Mucosa of rectum (tissue), 2 donors: ENCODE data around the gene CALR.
"Not testable (repeated sequence)": the region's sequence is repeated elsewhere in the genome, so short reads cannot be mapped to it uniquely, and the experiment has no call there.

Experiments
- H3K27ac ChIP-seq, 2 donors: one replicate each; pipeline ENCODE4 v1.7.0; 2013; ENCODE audit warnings: inconsistent platforms in 2 of 2, low read depth in 2 of 2, low read length in 2 of 2
- H3K27me3 ChIP-seq, 2 donors: one replicate each; pipeline ENCODE4 v1.7.0; 2013; ENCODE audit warnings: low read length in 2 of 2; ENCODE audit not compliant: control insufficient read depth in 2 of 2, insufficient read depth in 2 of 2
- H3K36me3 ChIP-seq, 2 donors: one replicate each; pipeline ENCODE4 v1.7.0; 2013; ENCODE audit warnings: low read length in 2 of 2; ENCODE audit not compliant: control insufficient read depth in 2 of 2, insufficient read depth in 2 of 2
- H3K4me1 ChIP-seq, 2 donors: one replicate each; pipeline ENCODE4 v1.7.0; 2013; ENCODE audit warnings: low read length in 2 of 2, mild to moderate bottlenecking in 1 of 2; ENCODE audit not compliant: control insufficient read depth in 2 of 2, insufficient read depth in 2 of 2
- H3K4me3 ChIP-seq, 2 donors: one replicate each; pipeline ENCODE4 v1.7.0; 2013; ENCODE audit warnings: low read length in 2 of 2
- H3K9ac ChIP-seq, 2 donors: one replicate each; pipeline ENCODE4 v1.7.0; 2013; ENCODE audit warnings: low read length in 2 of 2, low read depth in 1 of 2, mild to moderate bottlenecking in 1 of 2
- H3K9me3 ChIP-seq, 2 donors: one replicate each; pipeline ENCODE4 v1.7.0; 2013; ENCODE audit warnings: low read length in 2 of 2; ENCODE audit not compliant: control insufficient read depth in 2 of 2
- donor health status: healthy.
- donor health status: Normal muscosa, but diverticular disease.

Gene CALR

GRCh38 chr19:12937927-12938778 is at the start of gene CALR:
Gene CALR, plus strand, starts transcription at chr19:12938609. Its CDS starts 71 bp downstream, at chr19:12938680.
- H3K9ac ChIP-seq, result peak within 1 kb of the TSS; percentile 95 to 97
- no peaks in the 10 kb centered on the region for H3K9me3 ChIP-seq
- H3K27me3 ChIP-seq, result no peaks in the 10 kb centered on the region
- H3K27ac ChIP-seq, result peak within 1 kb of the TSS; percentile 91 to 93
- H3K4me1 ChIP-seq, result peaks cover 25 to 27% of the 10 kb centered on the region in 2 donors
- peak within 1 kb of the TSS; percentile 87 to 98 for H3K4me3 ChIP-seq
- peaks cover 22 to 31% of the 10 kb centered on the region in 2 donors for H3K36me3 ChIP-seq

- peak overlapping the region in 1 of 2 donors; percentile 3 for H3K27ac ChIP-seq
- peak overlapping the region; percentile 41 to 94 for H3K4me3 ChIP-seq
- peaks cover 12 to 13% of the 10 kb centered on the region in 2 donors for H3K4me1 ChIP-seq
- H3K36me3 ChIP-seq, result peaks cover 0 to 15% of the 10 kb centered on the region in 2 donors
- H3K27me3 ChIP-seq, H3K9ac ChIP-seq, H3K9me3 ChIP-seq: not testable (repeated sequence)
Measured at GRCh38 chr19:12890299-12890786, 48.1 kb upstream of the CALR start.

DNA sequence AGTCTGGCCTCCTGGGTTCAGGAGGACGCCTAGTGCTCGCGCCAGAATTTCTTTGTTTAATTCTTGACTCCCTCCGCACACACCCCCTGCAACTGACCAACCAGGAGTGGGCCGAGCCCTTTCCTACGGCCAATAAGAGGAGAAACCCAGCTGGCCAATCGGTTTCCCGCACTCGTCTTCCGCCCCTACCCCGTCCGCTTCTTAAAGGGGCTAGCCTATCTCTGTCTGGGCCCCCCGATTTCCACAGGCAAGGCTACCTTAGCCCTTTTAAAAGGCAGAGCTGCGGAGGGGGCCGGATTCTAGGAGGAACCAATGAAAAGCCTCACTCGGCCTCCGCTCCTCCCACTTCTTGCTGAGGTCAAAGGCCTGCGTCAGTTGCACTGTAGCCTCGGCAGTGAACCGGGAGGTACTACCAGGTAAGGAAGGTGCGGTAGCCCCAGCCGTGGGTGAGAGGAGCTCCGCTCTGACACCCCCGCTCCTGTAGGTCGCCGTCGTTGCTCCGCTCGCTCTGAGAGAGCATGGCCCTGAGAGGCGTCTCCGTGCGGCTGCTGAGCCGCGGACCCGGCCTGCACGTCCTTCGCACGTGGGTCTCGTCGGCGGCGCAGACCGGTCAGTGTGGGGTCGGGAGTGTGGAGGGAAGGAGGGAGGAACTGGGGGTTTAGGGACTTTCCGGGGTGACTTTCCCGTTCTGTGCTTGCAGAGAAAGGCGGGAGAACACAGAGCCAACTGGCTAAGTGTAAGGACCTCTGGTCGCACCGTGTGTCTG is 47.4 kb upstream of the CALR start, which contains the start of gene GCDH:
TSS of gene GCDH (plus strand) at position 374 of the 766 bp plus-strand sequence. CDS start at position 519, 145 bp downstream.
- H3K9me3 ChIP-seq, result no peaks in the 10 kb centered on the region
- H3K27ac ChIP-seq, result peak within 1 kb of the TSS; percentile 38 to 74
- peak within 1 kb of the TSS; percentile 85 to 94 for H3K4me3 ChIP-seq
- H3K9ac ChIP-seq, result peak within 1 kb of the TSS; percentile 63 to 79
- no peaks in the 10 kb centered on the region for H3K27me3 ChIP-seq
- peaks cover 0 to 16% of the 10 kb centered on the region in 2 donors for H3K36me3 ChIP-seq
- H3K4me1 ChIP-seq, result peaks cover 10 to 12% of the 10 kb centered on the region in 2 donors

GRCh38 chr19:12891553-12892021 is 46.8 kb upstream of the CALR start:
- peak overlapping the region in 1 of 2 donors; percentile 74 for H3K27ac ChIP-seq
- peak overlapping the region; percentile 85 to 94 for H3K4me3 ChIP-seq
- peaks cover 0 to 23% of the 10 kb centered on the region in 2 donors for H3K36me3 ChIP-seq
- no peaks in the 10 kb centered on the region for H3K9me3 ChIP-seq
- H3K27me3 ChIP-seq, result no peaks in the 10 kb centered on the region
- H3K4me1 ChIP-seq, result peaks cover 10 to 12% of the 10 kb centered on the region in 2 donors
- peak overlapping the region; percentile 63 to 79 for H3K9ac ChIP-seq

DNA sequence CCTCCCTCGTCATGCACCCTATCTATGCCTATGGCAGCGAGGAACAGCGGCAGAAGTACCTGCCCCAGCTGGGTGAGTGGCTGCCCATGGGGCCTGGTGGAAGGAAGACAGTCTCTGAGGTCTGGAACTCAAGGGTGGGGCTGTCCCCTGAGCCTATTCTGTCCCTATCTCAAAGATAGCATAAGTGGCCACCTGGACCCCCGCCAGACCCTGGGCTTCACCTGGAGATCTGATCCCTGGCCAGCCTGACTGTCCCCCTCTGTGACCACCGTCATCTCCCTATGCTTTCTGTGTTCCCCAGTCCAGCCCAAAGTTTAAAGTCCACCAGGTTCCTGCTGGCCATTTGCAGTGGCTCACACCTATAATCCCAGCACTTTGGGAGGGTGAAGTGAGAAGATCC is 44.8 kb upstream of the CALR start:
- H3K36me3 ChIP-seq, result peaks cover 6 to 30% of the 10 kb centered on the region in 2 donors
- H3K4me1 ChIP-seq, result peaks cover 10 to 12% of the 10 kb centered on the region in 2 donors
- no peak overlapping the region for H3K27ac ChIP-seq
- no peaks in the 10 kb centered on the region for H3K27me3 ChIP-seq
- no peak overlapping the region for H3K4me3 ChIP-seq
- no peak overlapping the region for H3K9ac ChIP-seq
- H3K9me3 ChIP-seq, result no peaks in the 10 kb centered on the region

- peaks cover 6 to 30% of the 10 kb centered on the region in 2 donors for H3K36me3 ChIP-seq
- H3K9me3 ChIP-seq, result no peaks in the 10 kb centered on the region
- no peaks in the 10 kb centered on the region for H3K27me3 ChIP-seq
- H3K4me3 ChIP-seq, result no peak overlapping the region
- no peak overlapping the region for H3K27ac ChIP-seq
- no peak overlapping the region for H3K9ac ChIP-seq
- peaks cover 6 to 7% of the 10 kb centered on the region in 2 donors for H3K4me1 ChIP-seq
Measured at GRCh38 chr19:12896460-12896859, 41.9 kb upstream of the CALR start.

GRCh38 chr19:12899891-12900518 is 38.4 kb upstream of the CALR start:
- Histone ChIP-seq H3K4me1 (no peaks in the 10 kb centered on the region), H3K27me3 (no peaks in the 10 kb centered on the region), H3K9ac (no peak overlapping the region), H3K4me3 (no peak overlapping the region), H3K9me3 (no peaks in the 10 kb centered on the region), H3K27ac (no peak overlapping the region), H3K36me3 (peaks cover 6 to 15% of the 10 kb centered on the region in 2 donors)

DNA sequence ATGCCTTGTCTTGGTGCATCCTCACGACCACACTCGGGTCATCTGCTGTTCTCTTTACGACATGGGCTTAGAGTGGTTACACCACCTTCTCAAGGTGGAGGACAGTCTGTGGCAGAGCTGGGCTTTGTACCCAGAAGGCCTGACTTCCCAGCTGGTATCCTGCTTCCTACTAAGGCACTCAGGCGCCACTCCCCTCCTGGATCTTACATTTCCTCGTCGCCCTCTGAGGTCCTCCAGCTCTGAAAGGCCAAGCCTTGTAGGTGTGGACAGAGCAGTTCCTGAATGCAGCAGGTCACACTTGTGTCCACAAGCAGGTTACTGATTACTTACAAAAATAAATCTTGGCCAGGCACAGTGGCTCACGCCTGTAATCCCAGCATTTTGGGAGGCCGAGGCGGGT is 31.2 kb upstream of the CALR start:
- no peaks in the 10 kb centered on the region for H3K27me3 ChIP-seq
- H3K36me3 ChIP-seq, result no peaks in the 10 kb centered on the region
- H3K9ac ChIP-seq, result no peak overlapping the region
- peak overlapping the region in 1 of 2 donors; percentile 20 for H3K27ac ChIP-seq
- no peak overlapping the region for H3K4me3 ChIP-seq
- H3K4me1 ChIP-seq, result peaks cover 0 to under 1% of the 10 kb centered on the region in 2 donors
- H3K9me3 ChIP-seq, result no peaks in the 10 kb centered on the region

GRCh38 chr19:12912571-12912970 is 25.8 kb upstream of the CALR start:
- H3K4me1 ChIP-seq, result peaks cover 5 to 8% of the 10 kb centered on the region in 2 donors
- H3K36me3 ChIP-seq, result no peaks in the 10 kb centered on the region
- H3K9me3 ChIP-seq, result no peaks in the 10 kb centered on the region
- peak overlapping the region; percentile 15 to 64 for H3K27ac ChIP-seq
- H3K4me3 ChIP-seq, result no peak overlapping the region
- peak overlapping the region in 1 of 2 donors; percentile 10 for H3K9ac ChIP-seq
- H3K27me3 ChIP-seq, result no peaks in the 10 kb centered on the region
